K562 (cell line): ENCODE results near the gene ZFP92. TPM values are rescaled to one million over a fixed set of nuclear protein-coding genes. Genes with fewer than 3 reads are reported as not detected.

ENCODE experiments used
- polyA plus RNA-seq, 8 experiments: library from polyadenylated mRNA; depleted of rRNA in 4 of 8; stranded (reverse) in 5 of 8; unstranded in 3 of 8; fragments of >200 nt; fragmentation: Nextera tagmentation in 2 of 8; fragmentation: Illumina TruSeq in 1 of 8; extraction: Ambion mirVana in 2 of 8; extraction: Trizol in 1 of 8; gene quantifications; 2 replicates each; pipeline versions ENCODE4 v1.2.1 to v1.2.3, GENCODE V29; 2011 to 2014; ENCODE audit warnings: inconsistent platforms in 1 of 8, missing spikeins in 1 of 8
- small RNA-seq: library from RNA; depleted of rRNA; stranded (forward); fragments of <200 nt; gene quantifications from one replicate; pipeline ENCODE3, GENCODE V24; 2014
- total RNA-seq, 7 experiments: library from RNA; depleted of rRNA in 6 of 7; stranded (reverse); fragments of >200 nt in 6 of 7; fragmentation: Illumina TruSeq in 2 of 7; extraction: Trizol in 2 of 7; gene quantifications; 2 replicates each; pipeline versions ENCODE4 v1.2.1 to v1.2.3, GENCODE V29; 2011 to 2021; ENCODE audit warnings: low replicate concordance in 1 of 7

Gene ZFP92
- total and polyA plus RNA-seq, 9 of the 15 experiments (the other 6 are each of a cell fraction or from before 2014, with no cell fraction given) = 0.32 to 3.3 (median 1.8) TPM

Small RNA genes lying within 50 kb of the gene (small RNA-seq; reads per million reads assigned to genes)
- not detected for gene RN7SL667P

Other genes with a start within 250 kb of the ZFP92 start
Only the 7 nearest of the 10 such genes appear.
- gene PNMA6F, start 89.7 kb upstream of the ZFP92 start, total RNA-seq (2014; rRNA removed) = not detected in 2 replicates
- not detected in 2 replicates for gene PNMA6F, start 89.7 kb upstream of the ZFP92 start, total RNA-seq (2014; rRNA removed; fragmentation: Illumina TruSeq; extraction: Trizol)
- gene PNMA6F, start 89.7 kb upstream of the ZFP92 start, total RNA-seq (2015; rRNA removed; fragmentation: Illumina TruSeq; extraction: Trizol) = not detected in 2 replicates
- not detected in 2 replicates for gene PNMA6F, start 89.7 kb upstream of the ZFP92 start, total RNA-seq (2021)
- gene PNMA6F, start 89.7 kb upstream of the ZFP92 start, polyA plus RNA-seq (2011; rRNA removed) = not detected in 2 replicates
- gene PNMA6F, start 89.7 kb upstream of the ZFP92 start, polyA plus RNA-seq (2014; fragmentation: Illumina TruSeq; extraction: Trizol) = not detected in 2 replicates
- not detected for gene PNMA6F, start 89.7 kb upstream of the ZFP92 start, polyA plus RNA-seq (2014; fragmentation: Nextera tagmentation; extraction: Ambion mirVana)
- gene PNMA6F, start 89.7 kb upstream of the ZFP92 start, polyA plus RNA-seq (2014; rRNA removed) = not detected in 2 replicates
- gene ZNF275, start 77.3 kb upstream of the ZFP92 start, total RNA-seq (2014; rRNA removed) = 7.8 and 10.0 TPM in 2 replicates
- 8.7 and 9.1 TPM in 2 replicates for gene ZNF275, start 77.3 kb upstream of the ZFP92 start, total RNA-seq (2014; rRNA removed; fragmentation: Illumina TruSeq; extraction: Trizol)
- 12.3 and 12.5 TPM in 2 replicates for gene ZNF275, start 77.3 kb upstream of the ZFP92 start, total RNA-seq (2015; rRNA removed; fragmentation: Illumina TruSeq; extraction: Trizol)
- gene ZNF275, start 77.3 kb upstream of the ZFP92 start, total RNA-seq (2021) = 16.9 and 19.1 TPM in 2 replicates
- 15.3 and 16.9 TPM in 2 replicates for gene ZNF275, start 77.3 kb upstream of the ZFP92 start, polyA plus RNA-seq (2011; rRNA removed)
- 15.0 and 17.4 TPM in 2 replicates for gene ZNF275, start 77.3 kb upstream of the ZFP92 start, polyA plus RNA-seq (2014; fragmentation: Illumina TruSeq; extraction: Trizol)
- gene ZNF275, start 77.3 kb upstream of the ZFP92 start, polyA plus RNA-seq (2014; fragmentation: Nextera tagmentation; extraction: Ambion mirVana) = 1 to 10 TPM; 2.1 to 3.1 TPM
- 12.0 and 13.6 TPM in 2 replicates for gene ZNF275, start 77.3 kb upstream of the ZFP92 start, polyA plus RNA-seq (2014; rRNA removed)
- gene PNMA6E, start 10.1 kb upstream of the ZFP92 start, total RNA-seq (2014; rRNA removed) = not detected in 2 replicates
- not detected in 2 replicates for gene PNMA6E, start 10.1 kb upstream of the ZFP92 start, total RNA-seq (2014; rRNA removed; fragmentation: Illumina TruSeq; extraction: Trizol)
- gene PNMA6E, start 10.1 kb upstream of the ZFP92 start, total RNA-seq (2015; rRNA removed; fragmentation: Illumina TruSeq; extraction: Trizol) = not detected in 2 replicates
- not detected in 2 replicates for gene PNMA6E, start 10.1 kb upstream of the ZFP92 start, total RNA-seq (2021)
- gene PNMA6E, start 10.1 kb upstream of the ZFP92 start, polyA plus RNA-seq (2011; rRNA removed) = not detected in 2 replicates
- not detected in 2 replicates for gene PNMA6E, start 10.1 kb upstream of the ZFP92 start, polyA plus RNA-seq (2014; fragmentation: Illumina TruSeq; extraction: Trizol)
- not detected for gene PNMA6E, start 10.1 kb upstream of the ZFP92 start, polyA plus RNA-seq (2014; fragmentation: Nextera tagmentation; extraction: Ambion mirVana)
- 0.03 TPM in 1 of 2 replicates, not detected in the other for gene PNMA6E, start 10.1 kb upstream of the ZFP92 start, polyA plus RNA-seq (2014; rRNA removed)
- 1.5 and 3.0 TPM in 2 replicates for gene TREX2, start 34.6 kb downstream of the ZFP92 start, total RNA-seq (2014; rRNA removed)
- 0.11 and 0.13 TPM in 2 replicates for gene TREX2, start 34.6 kb downstream of the ZFP92 start, total RNA-seq (2014; rRNA removed; fragmentation: Illumina TruSeq; extraction: Trizol)
- gene TREX2, start 34.6 kb downstream of the ZFP92 start, total RNA-seq (2015; rRNA removed; fragmentation: Illumina TruSeq; extraction: Trizol) = 0.33 and 0.49 TPM in 2 replicates
- 0.51 and 0.82 TPM in 2 replicates for gene TREX2, start 34.6 kb downstream of the ZFP92 start, total RNA-seq (2021)
- gene TREX2, start 34.6 kb downstream of the ZFP92 start, polyA plus RNA-seq (2011; rRNA removed) = 0.07 and 0.22 TPM in 2 replicates
- gene TREX2, start 34.6 kb downstream of the ZFP92 start, polyA plus RNA-seq (2014; fragmentation: Illumina TruSeq; extraction: Trizol) = 0.10 and 0.21 TPM in 2 replicates
- gene TREX2, start 34.6 kb downstream of the ZFP92 start, polyA plus RNA-seq (2014; fragmentation: Nextera tagmentation; extraction: Ambion mirVana) = not detected
- gene TREX2, start 34.6 kb downstream of the ZFP92 start, polyA plus RNA-seq (2014; rRNA removed) = 0.70 and 0.82 TPM in 2 replicates
- gene HAUS7, start 59.1 kb downstream of the ZFP92 start, total RNA-seq (2014; rRNA removed) = 64.7 and 64.8 TPM in 2 replicates
- gene HAUS7, start 59.1 kb downstream of the ZFP92 start, total RNA-seq (2014; rRNA removed; fragmentation: Illumina TruSeq; extraction: Trizol) = 38.5 and 48.6 TPM in 2 replicates
- gene HAUS7, start 59.1 kb downstream of the ZFP92 start, total RNA-seq (2015; rRNA removed; fragmentation: Illumina TruSeq; extraction: Trizol) = 48.8 and 51.0 TPM in 2 replicates
- gene HAUS7, start 59.1 kb downstream of the ZFP92 start, total RNA-seq (2021) = 94.0 and 94.9 TPM in 2 replicates
- 38.0 and 44.3 TPM in 2 replicates for gene HAUS7, start 59.1 kb downstream of the ZFP92 start, polyA plus RNA-seq (2011; rRNA removed)
- 49.7 and 56.9 TPM in 2 replicates for gene HAUS7, start 59.1 kb downstream of the ZFP92 start, polyA plus RNA-seq (2014; fragmentation: Illumina TruSeq; extraction: Trizol)
- 10 to 100 TPM in 1 of 2 experiments, 1 to 10 TPM in 1; 10.0 to 26.1 TPM for gene HAUS7, start 59.1 kb downstream of the ZFP92 start, polyA plus RNA-seq (2014; fragmentation: Nextera tagmentation; extraction: Ambion mirVana)
- 70.4 and 75.6 TPM in 2 replicates for gene HAUS7, start 59.1 kb downstream of the ZFP92 start, polyA plus RNA-seq (2014; rRNA removed)
- not detected in 2 replicates for gene BGN, start 83.5 kb downstream of the ZFP92 start, total RNA-seq (2014; rRNA removed)
- not detected in 2 replicates for gene BGN, start 83.5 kb downstream of the ZFP92 start, total RNA-seq (2014; rRNA removed; fragmentation: Illumina TruSeq; extraction: Trizol)
- gene BGN, start 83.5 kb downstream of the ZFP92 start, total RNA-seq (2015; rRNA removed; fragmentation: Illumina TruSeq; extraction: Trizol) = not detected in 2 replicates
- gene BGN, start 83.5 kb downstream of the ZFP92 start, total RNA-seq (2021) = 0.11 TPM in 2 replicates
- gene BGN, start 83.5 kb downstream of the ZFP92 start, polyA plus RNA-seq (2011; rRNA removed) = not detected in 2 replicates
- not detected in 2 replicates for gene BGN, start 83.5 kb downstream of the ZFP92 start, polyA plus RNA-seq (2014; fragmentation: Illumina TruSeq; extraction: Trizol)
- gene BGN, start 83.5 kb downstream of the ZFP92 start, polyA plus RNA-seq (2014; fragmentation: Nextera tagmentation; extraction: Ambion mirVana) = not detected
- not detected in 2 replicates for gene BGN, start 83.5 kb downstream of the ZFP92 start, polyA plus RNA-seq (2014; rRNA removed)
- gene ATP2B3, start 106.2 kb downstream of the ZFP92 start, total RNA-seq (2014; rRNA removed) = not detected in 2 replicates
- gene ATP2B3, start 106.2 kb downstream of the ZFP92 start, total RNA-seq (2014; rRNA removed; fragmentation: Illumina TruSeq; extraction: Trizol) = not detected in 2 replicates
- gene ATP2B3, start 106.2 kb downstream of the ZFP92 start, total RNA-seq (2015; rRNA removed; fragmentation: Illumina TruSeq; extraction: Trizol) = not detected in 2 replicates
- not detected in 2 replicates for gene ATP2B3, start 106.2 kb downstream of the ZFP92 start, total RNA-seq (2021)
- 0.04 TPM in 1 of 2 replicates, not detected in the other for gene ATP2B3, start 106.2 kb downstream of the ZFP92 start, polyA plus RNA-seq (2011; rRNA removed)
- gene ATP2B3, start 106.2 kb downstream of the ZFP92 start, polyA plus RNA-seq (2014; fragmentation: Illumina TruSeq; extraction: Trizol) = not detected in 2 replicates
- under 1 TPM in 1 of 2 experiments, not detected in 1; 0.04 TPM for gene ATP2B3, start 106.2 kb downstream of the ZFP92 start, polyA plus RNA-seq (2014; fragmentation: Nextera tagmentation; extraction: Ambion mirVana)
- 0.04 TPM in 1 of 2 replicates, not detected in the other for gene ATP2B3, start 106.2 kb downstream of the ZFP92 start, polyA plus RNA-seq (2014; rRNA removed)